HK-2 (cell line): ENCODE data around the gene VAMP5.
"Not testable (repeated sequence)": the region's sequence is repeated elsewhere in the genome, so short reads cannot be mapped to it uniquely, and the experiment has no call there.

Experiments used
- DNase-seq: peaks from one replicate; pipeline ENCODE4 v3.0.0-alpha.2; 2018; ENCODE audit not compliant: unreplicated experiment

Gene VAMP5

GRCh38 chr2:85601771-85602475, 17.7 kb downstream of the VAMP5 start:
- DNase-seq, result peak; percentile 70

GRCh38 chr2:85602476-85603234, 18.4 kb downstream of the VAMP5 start, which contains the start of gene TMEM150A:
Gene TMEM150A (minus strand): TSS chr2:85602698. CDS start chr2:85601948, 750 bp downstream.
- DNase-seq, result peak; percentile 89

GRCh38 chr2:85604133-85604444, 19.9 kb downstream of the VAMP5 start:
- DNase-seq, result not testable (repeated sequence)

GRCh38 chr2:85604568-85605339, 20.5 kb downstream of the VAMP5 start:
- no peak for DNase-seq

GRCh38 chr2:85605406-85606115, 21.3 kb downstream of the VAMP5 start:
- DNase-seq, result no peak

- no peak for DNase-seq
Measured at GRCh38 chr2:85606116-85606455, 21.9 kb downstream of the VAMP5 start.

- no peak for DNase-seq
Measured at GRCh38 chr2:85607268-85608215, 23.3 kb downstream of the VAMP5 start.

GRCh38 chr2:85611217-85611704, 27.0 kb downstream of the VAMP5 start:
- DNase-seq, result no peak

- peak; percentile 91 for DNase-seq
Measured at GRCh38 chr2:85611705-85612587, 27.7 kb downstream of the VAMP5 start, which contains the start of gene C2orf68. Gene C2orf68 (minus strand): TSS chr2:85612066. CDS start chr2:85611984, 82 bp downstream.

- no peak for DNase-seq
Measured at GRCh38 chr2:85613717-85614515, 29.7 kb downstream of the VAMP5 start.

GRCh38 chr2:85614757-85615156, 30.5 kb downstream of the VAMP5 start:
- DNase-seq, result not testable (repeated sequence)

- DNase-seq, result no peak
Measured at GRCh38 chr2:85615413-85615728, 31.1 kb downstream of the VAMP5 start.

GRCh38 chr2:85617723-85618122, 33.5 kb downstream of the VAMP5 start:
- DNase-seq, result not testable (repeated sequence)

GRCh38 chr2:85619617-85620016, 35.4 kb downstream of the VAMP5 start:
- DNase-seq, result no peak

- no peak for DNase-seq
Measured at GRCh38 chr2:85621338-85621737, 37.1 kb downstream of the VAMP5 start.

- DNase-seq, result no peak
Measured at GRCh38 chr2:85623991-85624390, 39.8 kb downstream of the VAMP5 start.

GRCh38 chr2:85628658-85629057, 44.4 kb downstream of the VAMP5 start:
- DNase-seq, result no peak

- DNase-seq, result no peak
Measured at GRCh38 chr2:85631316-85631715, 47.1 kb downstream of the VAMP5 start.

GRCh38 chr2:85635011-85635410, 50.8 kb downstream of the VAMP5 start:
- no peak for DNase-seq
